PC-9 (cell line): ENCODE data around the gene SRMS. TPM values are rescaled to one million over a fixed set of nuclear protein-coding genes. Genes with fewer than 3 reads are reported as not detected.

Experiments
- BruUV-seq: library from RNA; stranded (reverse); fragments of 400-500 nt; replicated peaks from 2 replicates; lab custom pipeline; 2021; lab: Mats Ljungman, UMichigan
- CTCF ChIA-PET: fragments of 300-600 bp; sonication (Branson Sonifier 250); formaldehyde crosslinking; loops from one replicate; lab custom pipeline; 2022; ENCODE audit warnings: antibody characterized with exemption; lab: Charles Lee
- POLR2A ChIA-PET: fragments of 300-600 bp; sonication (Branson Sonifier 250); formaldehyde crosslinking; loops from one replicate; lab custom pipeline; 2022; ENCODE audit warnings: antibody characterized with exemption; ENCODE audit not compliant: unreplicated experiment; lab: Charles Lee
- DNase-seq, 2 experiments: peaks; one replicate each; pipeline versions ENCODE4 v3.0.0 to v3.0.0-alpha.2; 2015 to 2022; ENCODE audit warnings: mixed read lengths in 1 of 2
- H2AFZ ChIP-seq: fragments of 200-600 bp; sonication (generic); 2 replicates; pipeline ENCODE4 v1.8.1; 2017; ENCODE audit warnings: antibody characterized with exemption
- H3F3A ChIP-seq: fragments of 200-600 bp; sonication (generic); 2 replicates; pipeline ENCODE4 v1.8.1; 2017; ENCODE audit warnings: antibody characterized with exemption, mild to moderate bottlenecking, low read depth; ENCODE audit not compliant: insufficient read depth
- H3K27ac ChIP-seq: fragments of 200-600 bp; sonication (generic); 2 replicates; pipeline ENCODE4 v1.6.1; 2016; ENCODE audit warnings: mixed run types
- H3K27me3 ChIP-seq: fragments of 200-600 bp; sonication (generic); 2 replicates; pipeline ENCODE4 v1.6.1; 2016; ENCODE audit warnings: low read depth, mixed run types; ENCODE audit not compliant: insufficient read depth
- H3K36me3 ChIP-seq: fragments of 200-600 bp; sonication (generic); 2 replicates; pipeline ENCODE4 v1.6.1; 2016; ENCODE audit warnings: low read depth, mixed run types
- H3K4me1 ChIP-seq: fragments of 200-600 bp; sonication (generic); replicated peaks from 2 replicates; pipeline ENCODE4 v1.6.1; 2016; ENCODE audit warnings: mixed run types; ENCODE audit not compliant: insufficient read depth
- H3K4me2 ChIP-seq: fragments of 200-600 bp; sonication (generic); 2 replicates; pipeline ENCODE4 v1.6.1; 2017; ENCODE audit warnings: mixed run types
- H3K4me3 ChIP-seq: fragments of 200-600 bp; sonication (generic); 2 replicates; pipeline ENCODE4 v1.6.1; 2016; ENCODE audit warnings: mixed run types
- H3K79me2 ChIP-seq: fragments of 200-600 bp; sonication (generic); 2 replicates; pipeline ENCODE4 v1.6.1; 2017; ENCODE audit warnings: low read depth, mixed run types
- H3K9me2 ChIP-seq: fragments of 200-600 bp; sonication (generic); 2 replicates; pipeline ENCODE4 v1.8.1; 2017; ENCODE audit warnings: mild to moderate bottlenecking; ENCODE audit not compliant: insufficient read depth
- H3K9me3 ChIP-seq: fragments of 200-600 bp; sonication (generic); 2 replicates; pipeline ENCODE4 v1.8.1; 2016; ENCODE audit warnings: low read depth; ENCODE audit not compliant: insufficient read depth
- H4K20me1 ChIP-seq: fragments of 200-600 bp; sonication (generic); 2 replicates; pipeline ENCODE4 v1.8.1; 2017; ENCODE audit not compliant: insufficient read depth
- EZH2 ChIP-seq: fragments of 200-600 bp; sonication (generic); IDR thresholded peaks from 2 replicates; pipeline ENCODE4 v1.8.0; 2017; ENCODE audit warnings: antibody characterized with exemption, low read depth
- intact Hi-C: fragments of 100-400 bp; cut with micrococcal nuclease; formaldehyde crosslinking; loops from one replicate; pipeline ENCODE4 v1.10.0; 2022; ENCODE audit not compliant: unreplicated experiment
- total RNA-seq: library from RNA; stranded (reverse); gene quantifications from 2 replicates; pipeline ENCODE4 v1.2.3, GENCODE V29; 2021
- TF ChIP-seq, protein P1 (sequence below): fragments of 200-600 bp; sonication (generic); conservative IDR thresholded peaks from 2 replicates; pipeline ENCODE4 v1.6.1; 2017; ENCODE audit warnings: mixed run types, antibody characterized with exemption, mild to moderate bottlenecking, moderate library complexity

Gene SRMS
- total RNA-seq, 1 experiment from 2014 or later, result 1.2 TPM

- DNase-seq, result no peak
- Histone ChIP-seq H3K27me3 (no peaks in the 10 kb centered on the region), H3K9me2 (no peaks in the 10 kb centered on the region), H3K79me2 (no peaks in the 10 kb centered on the region), H3K9me3 (no peaks in the 10 kb centered on the region), H3K4me2 (no peak overlapping the region), H3K4me1 (no peaks in the 10 kb centered on the region), H3K36me3 (no peaks in the 10 kb centered on the region), H2AFZ (no peak overlapping the region), H3K4me3 (no peak overlapping the region), H4K20me1 (no peaks in the 10 kb centered on the region), H3K27ac (no peak overlapping the region), H3F3A (peaks cover 9% of the 10 kb centered on the region)
- no TSS peak for BruUV-seq
- CTCF ChIA-PET, result no interaction called here
- intact Hi-C loops, result no loop called here
- TF ChIP-seq, protein P1, sequence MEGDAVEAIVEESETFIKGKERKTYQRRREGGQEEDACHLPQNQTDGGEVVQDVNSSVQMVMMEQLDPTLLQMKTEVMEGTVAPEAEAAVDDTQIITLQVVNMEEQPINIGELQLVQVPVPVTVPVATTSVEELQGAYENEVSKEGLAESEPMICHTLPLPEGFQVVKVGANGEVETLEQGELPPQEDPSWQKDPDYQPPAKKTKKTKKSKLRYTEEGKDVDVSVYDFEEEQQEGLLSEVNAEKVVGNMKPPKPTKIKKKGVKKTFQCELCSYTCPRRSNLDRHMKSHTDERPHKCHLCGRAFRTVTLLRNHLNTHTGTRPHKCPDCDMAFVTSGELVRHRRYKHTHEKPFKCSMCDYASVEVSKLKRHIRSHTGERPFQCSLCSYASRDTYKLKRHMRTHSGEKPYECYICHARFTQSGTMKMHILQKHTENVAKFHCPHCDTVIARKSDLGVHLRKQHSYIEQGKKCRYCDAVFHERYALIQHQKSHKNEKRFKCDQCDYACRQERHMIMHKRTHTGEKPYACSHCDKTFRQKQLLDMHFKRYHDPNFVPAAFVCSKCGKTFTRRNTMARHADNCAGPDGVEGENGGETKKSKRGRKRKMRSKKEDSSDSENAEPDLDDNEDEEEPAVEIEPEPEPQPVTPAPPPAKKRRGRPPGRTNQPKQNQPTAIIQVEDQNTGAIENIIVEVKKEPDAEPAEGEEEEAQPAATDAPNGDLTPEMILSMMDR, result no peak
- no peak for TF ChIP-seq EZH2
- POLR2A ChIA-PET, result no interaction called here
Measured at GRCh38 chr20:63558804-63559484, 11.4 kb upstream of the SRMS start.

- Histone ChIP-seq H2AFZ (no peak overlapping the region), H3K79me2 (no peaks in the 10 kb centered on the region), H3F3A (peaks cover 16% of the 10 kb centered on the region), H4K20me1 (no peaks in the 10 kb centered on the region), H3K36me3 (no peaks in the 10 kb centered on the region), H3K9me3 (no peaks in the 10 kb centered on the region), H3K4me3 (no peak overlapping the region), H3K27me3 (no peaks in the 10 kb centered on the region), H3K4me2 (no peak overlapping the region), H3K9me2 (no peaks in the 10 kb centered on the region), H3K4me1 (peaks cover 7% of the 10 kb centered on the region), H3K27ac (no peak overlapping the region)
- intact Hi-C loops, result no loop called here
- TF ChIP-seq, protein P1, result no peak
- TF ChIP-seq EZH2, result no peak
- BruUV-seq, result no TSS peak
- no peak for DNase-seq
- ChIA-PET POLR2A (no interaction called here), CTCF (no interaction called here)
Measured at GRCh38 chr20:63557481-63557891, 9.9 kb upstream of the SRMS start.

DNA sequence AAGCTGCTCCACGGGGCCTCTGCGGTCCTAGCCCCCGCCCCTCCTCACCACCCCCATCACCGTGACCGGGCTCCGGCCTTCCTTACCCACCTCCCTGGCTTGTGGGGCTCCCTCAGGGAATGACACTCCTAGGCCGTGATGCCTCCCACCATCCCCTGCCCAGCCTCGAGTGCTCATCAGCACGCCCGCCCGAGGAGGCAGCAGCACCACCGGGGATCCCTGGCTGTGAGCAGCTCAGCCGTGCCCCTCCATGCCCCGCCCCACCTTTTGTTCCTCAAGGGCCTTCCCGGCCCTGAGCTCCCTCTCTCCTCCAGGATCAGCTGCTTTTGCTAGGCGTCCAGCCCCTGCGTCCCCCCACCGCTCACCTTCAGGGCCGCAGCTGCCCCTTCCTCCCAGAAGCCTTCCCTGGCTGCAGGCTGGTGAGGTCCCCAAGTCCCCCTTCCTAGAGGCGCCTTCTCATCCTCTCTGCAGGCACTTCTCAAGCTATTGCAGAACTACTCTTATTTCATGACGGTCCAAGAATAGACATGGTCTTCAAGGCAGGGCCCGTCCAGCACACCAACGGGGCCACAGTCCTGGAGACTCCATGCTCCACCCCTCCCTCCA, 9.4 kb upstream of the SRMS start:
- Histone ChIP-seq H4K20me1 (no peaks in the 10 kb centered on the region), H3K27me3 (no peaks in the 10 kb centered on the region), H3K27ac (no peak overlapping the region), H3K4me3 (no peak overlapping the region), H3K4me2 (no peak overlapping the region), H3K36me3 (no peaks in the 10 kb centered on the region), H3F3A (peaks cover 21% of the 10 kb centered on the region), H2AFZ (no peak overlapping the region), H3K79me2 (no peaks in the 10 kb centered on the region), H3K4me1 (peaks cover 12% of the 10 kb centered on the region), H3K9me3 (no peaks in the 10 kb centered on the region), H3K9me2 (no peaks in the 10 kb centered on the region)
- ChIA-PET POLR2A (interaction anchor here (0.7 kb wide), 1 partner anchor 18 kb away, joined by 4 read pairs; no protein-coding TSS in a partner anchor), CTCF (no interaction called here)
- no peak for TF ChIP-seq EZH2
- TF ChIP-seq, protein P1, result no peak
- BruUV-seq, result no TSS peak
- no peak for DNase-seq
- intact Hi-C loops, result no loop called here
